ENCODE results near the gene ACAA1.

DNA sequence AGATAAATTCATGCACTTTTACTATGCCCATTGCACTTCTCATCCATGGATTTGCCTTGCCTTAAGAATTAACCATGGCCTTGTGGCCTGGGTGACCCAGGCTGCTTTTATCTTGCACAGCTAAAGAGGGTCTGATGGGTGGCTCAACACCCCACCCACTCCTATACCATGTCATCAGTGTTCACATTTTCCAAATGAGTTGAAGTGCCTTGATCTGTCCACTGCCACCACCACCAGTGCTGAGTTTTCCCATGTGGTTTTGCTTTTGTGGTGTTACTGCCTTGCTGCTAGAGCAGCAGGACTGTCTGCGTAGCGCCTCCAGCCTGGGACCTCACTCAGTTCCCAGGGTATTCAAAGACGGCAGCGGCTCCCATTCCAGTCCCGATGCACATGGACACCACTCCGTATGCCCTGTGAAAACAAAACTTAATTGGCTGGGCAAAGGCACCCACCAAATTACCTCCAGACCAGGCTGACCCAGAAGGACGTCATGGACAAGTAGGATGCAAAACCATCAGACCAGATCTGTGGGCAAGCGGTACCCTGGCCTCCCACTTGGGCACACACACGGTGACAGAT lies 14.1 kb downstream of the ACAA1 start:
- TF ChIP-seq, protein P1, sequence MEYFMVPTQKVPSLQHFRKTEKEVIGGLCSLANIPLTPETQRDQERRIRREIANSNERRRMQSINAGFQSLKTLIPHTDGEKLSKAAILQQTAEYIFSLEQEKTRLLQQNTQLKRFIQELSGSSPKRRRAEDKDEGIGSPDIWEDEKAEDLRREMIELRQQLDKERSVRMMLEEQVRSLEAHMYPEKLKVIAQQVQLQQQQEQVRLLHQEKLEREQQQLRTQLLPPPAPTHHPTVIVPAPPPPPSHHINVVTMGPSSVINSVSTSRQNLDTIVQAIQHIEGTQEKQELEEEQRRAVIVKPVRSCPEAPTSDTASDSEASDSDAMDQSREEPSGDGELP (IDR thresholded peaks at IDR 0.05; ENCODE audit: borderline replicate concordance, low read depth) = no peak
- TF ChIP-seq ARID2 (CRISPR knock-in tag; IDR thresholded peaks at IDR 0.05; ENCODE audit: borderline replicate concordance) (no peak), CBX1 (IDR thresholded peaks at IDR 0.05; ENCODE audit: low read depth) (no peak), ZSCAN29 (CRISPR knock-in tag; conservative IDR thresholded peaks at IDR 0.05) (no peak), ZNF160 (CRISPR knock-in tag; IDR thresholded peaks at IDR 0.05) (no peak), ZSCAN20 (CRISPR knock-in tag; IDR thresholded peaks at IDR 0.05; ENCODE audit: borderline replicate concordance) (no peak), EZH2 (conservative IDR thresholded peaks at IDR 0.05; ENCODE audit: low read depth, low read length) (no peak), ZKSCAN1 (IDR thresholded peaks at IDR 0.05; ENCODE audit: low read length) (no peak), NFKB2 (CRISPR knock-in tag; IDR thresholded peaks at IDR 0.05; ENCODE audit: borderline replicate concordance) (no peak)
- TF ChIP-seq, protein P2, sequence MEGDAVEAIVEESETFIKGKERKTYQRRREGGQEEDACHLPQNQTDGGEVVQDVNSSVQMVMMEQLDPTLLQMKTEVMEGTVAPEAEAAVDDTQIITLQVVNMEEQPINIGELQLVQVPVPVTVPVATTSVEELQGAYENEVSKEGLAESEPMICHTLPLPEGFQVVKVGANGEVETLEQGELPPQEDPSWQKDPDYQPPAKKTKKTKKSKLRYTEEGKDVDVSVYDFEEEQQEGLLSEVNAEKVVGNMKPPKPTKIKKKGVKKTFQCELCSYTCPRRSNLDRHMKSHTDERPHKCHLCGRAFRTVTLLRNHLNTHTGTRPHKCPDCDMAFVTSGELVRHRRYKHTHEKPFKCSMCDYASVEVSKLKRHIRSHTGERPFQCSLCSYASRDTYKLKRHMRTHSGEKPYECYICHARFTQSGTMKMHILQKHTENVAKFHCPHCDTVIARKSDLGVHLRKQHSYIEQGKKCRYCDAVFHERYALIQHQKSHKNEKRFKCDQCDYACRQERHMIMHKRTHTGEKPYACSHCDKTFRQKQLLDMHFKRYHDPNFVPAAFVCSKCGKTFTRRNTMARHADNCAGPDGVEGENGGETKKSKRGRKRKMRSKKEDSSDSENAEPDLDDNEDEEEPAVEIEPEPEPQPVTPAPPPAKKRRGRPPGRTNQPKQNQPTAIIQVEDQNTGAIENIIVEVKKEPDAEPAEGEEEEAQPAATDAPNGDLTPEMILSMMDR (CRISPR knock-in tag; IDR thresholded peaks at IDR 0.05) = no peak
